HG03432 (cell line): ENCODE results near the gene NISCH.

Source experiments
- ATAC-seq: cut with Tn5 transposase; IDR thresholded peaks from one replicate; pipeline ENCODE4 v1.9.1; 2021; ENCODE audit warnings: mild to moderate bottlenecking, moderate library complexity; ENCODE audit not compliant: unreplicated experiment

NISCH gene

DNA sequence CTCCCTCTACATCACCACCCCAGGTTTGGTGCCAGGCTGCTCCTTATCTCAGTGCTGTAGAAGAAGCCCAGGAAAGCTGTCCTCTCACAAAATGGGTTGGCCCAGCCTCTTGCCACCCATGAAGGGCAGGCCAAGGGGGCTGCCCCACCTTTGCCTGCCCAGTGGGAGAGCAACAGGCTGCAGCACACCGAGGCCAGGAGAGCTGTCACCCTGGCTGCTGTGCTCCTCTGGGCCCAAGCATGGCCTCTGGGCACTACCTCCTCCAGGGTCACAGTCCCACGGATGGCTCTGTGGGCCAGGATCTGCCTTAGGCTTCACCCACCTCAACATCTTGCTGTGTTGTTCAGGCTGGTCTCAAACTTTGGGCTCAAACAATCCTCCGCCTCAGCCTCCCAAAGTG, 33.3 kb downstream of the NISCH start:
- no peak for ATAC-seq

DNA sequence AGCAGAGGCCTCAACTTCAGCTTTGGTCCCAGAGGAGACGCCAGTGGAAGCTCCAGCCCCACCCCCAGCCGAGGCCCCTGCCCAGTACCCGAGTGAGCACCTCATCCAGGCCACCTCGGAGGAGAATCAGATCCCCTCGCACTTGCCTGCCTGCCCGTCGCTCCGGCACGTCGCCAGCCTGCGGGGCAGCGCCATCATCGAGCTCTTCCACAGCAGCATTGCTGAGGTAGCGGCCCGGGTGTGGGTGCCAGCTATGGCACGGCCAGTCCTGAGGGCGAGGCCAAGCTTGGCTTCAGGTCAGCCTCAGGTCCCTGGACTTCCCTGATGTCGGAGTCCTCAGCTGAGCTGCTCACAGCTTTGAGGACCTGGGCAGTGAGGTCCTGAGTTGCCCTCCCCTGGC, 34.0 kb downstream of the NISCH start:
- no peak for ATAC-seq

- ATAC-seq: no peak
Observed at GRCh38 chr3:52490035-52490938, 34.9 kb downstream of the NISCH start.

DNA sequence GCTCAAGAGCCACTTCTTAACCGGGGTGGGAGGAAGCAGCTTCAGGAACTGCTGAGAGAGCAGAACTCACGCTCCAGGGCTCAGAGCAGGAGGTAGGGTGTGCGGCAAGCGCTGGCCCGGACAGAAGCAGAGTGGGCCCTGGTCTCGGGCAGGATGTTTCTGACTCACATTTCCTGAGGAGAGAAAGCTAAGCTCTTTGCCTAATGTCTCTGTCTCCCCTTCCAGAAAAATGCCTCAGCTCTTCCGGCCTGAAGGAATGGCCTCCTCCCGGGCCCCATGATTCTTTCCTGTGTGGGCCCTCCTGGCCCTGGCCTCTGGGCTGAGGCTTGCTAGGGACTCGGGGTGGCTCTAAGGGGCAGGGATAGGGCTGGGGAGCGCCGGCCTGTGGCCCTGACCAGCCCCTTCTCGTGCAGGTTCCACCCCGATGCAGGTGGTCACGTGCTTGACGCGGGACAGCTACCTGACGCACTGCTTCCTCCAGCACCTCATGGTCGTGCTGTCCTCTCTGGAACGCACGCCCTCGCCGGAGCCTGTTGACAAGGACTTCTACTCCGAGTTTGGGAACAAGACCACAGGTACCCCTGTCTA, 35.6 kb downstream of the NISCH start:
- ATAC-seq: no peak

- no peak for ATAC-seq
Observed at GRCh38 chr3:52492059-52492458, 36.7 kb downstream of the NISCH start.

DNA sequence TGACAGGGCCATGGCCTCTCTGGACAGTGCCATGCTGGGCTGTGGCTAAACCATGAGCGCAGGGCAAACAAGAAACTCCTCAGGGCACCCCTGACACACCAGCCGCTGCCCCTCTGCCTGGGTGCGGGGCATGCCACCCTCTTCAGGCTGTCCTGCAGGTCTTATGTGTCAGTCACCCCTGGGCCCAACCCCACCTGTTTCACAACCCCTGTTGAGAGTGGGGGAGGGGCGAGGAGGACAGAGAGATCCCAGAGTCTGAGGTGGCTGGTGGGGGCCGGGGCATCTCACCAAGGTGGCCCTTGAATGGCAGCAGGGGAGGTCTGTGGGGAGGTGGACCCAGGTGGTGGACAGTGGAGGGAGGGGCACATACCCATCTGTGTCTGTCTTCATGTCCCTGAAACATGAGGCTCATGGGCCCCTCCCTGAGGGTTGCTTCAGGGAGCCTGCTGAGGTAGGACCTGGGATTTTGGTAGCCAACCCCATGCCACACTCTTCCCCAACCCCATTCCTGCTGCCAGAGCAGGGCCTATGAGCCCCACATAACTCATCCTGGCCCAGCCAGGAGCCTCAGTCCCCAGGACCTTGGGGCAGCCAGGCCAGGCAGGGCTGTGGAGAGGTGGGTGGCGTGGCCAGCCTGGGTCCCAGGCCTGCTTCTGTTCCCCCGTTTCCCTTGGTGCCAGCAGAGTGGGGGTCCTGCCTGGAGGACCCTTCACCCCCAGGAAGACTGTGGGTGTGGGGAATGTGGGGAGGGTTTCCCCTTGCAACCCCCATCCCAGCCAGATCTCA, 38.0 kb downstream of the NISCH start:
- no peak for ATAC-seq

GRCh38 chr3:52494445-52494844, 39.0 kb downstream of the NISCH start:
- no peak for ATAC-seq

- ATAC-seq: no peak
Observed at GRCh38 chr3:52494886-52495495, 39.6 kb downstream of the NISCH start, which contains the start of gene STAB1. TSS of gene STAB1 (plus strand) at chr3:52495338. CDS start at chr3:52495414, 76 bp downstream.

GRCh38 chr3:52495777-52496602, 40.6 kb downstream of the NISCH start:
- ATAC-seq: no peak

- ATAC-seq: no peak
Observed at GRCh38 chr3:52498137-52499054, 43.0 kb downstream of the NISCH start.

GRCh38 chr3:52501046-52501445, 45.6 kb downstream of the NISCH start:
- no peak for ATAC-seq

DNA sequence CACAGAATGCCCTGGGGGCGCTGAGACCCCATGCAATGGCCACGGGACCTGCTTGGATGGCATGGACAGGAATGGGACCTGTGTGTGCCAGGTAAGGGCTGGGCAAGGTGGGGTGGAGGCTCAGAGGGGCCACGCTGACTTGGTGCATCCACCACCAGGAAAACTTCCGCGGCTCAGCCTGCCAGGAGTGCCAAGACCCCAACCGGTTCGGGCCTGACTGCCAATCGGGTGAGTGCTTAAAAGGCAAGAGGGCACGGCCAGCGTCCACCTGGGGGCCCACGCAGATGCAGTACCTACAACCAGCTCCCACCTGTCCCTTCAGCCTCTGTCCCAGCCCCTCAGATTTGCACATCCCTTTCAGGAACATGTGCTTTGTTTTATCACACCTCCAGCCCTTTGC, 46.6 kb downstream of the NISCH start:
- ATAC-seq: no peak

- ATAC-seq: no peak
Observed at GRCh38 chr3:52502808-52503350, 47.5 kb downstream of the NISCH start.

GRCh38 chr3:52503788-52504424, 48.5 kb downstream of the NISCH start:
- ATAC-seq: no peak

- no peak for ATAC-seq
Observed at GRCh38 chr3:52504977-52505376, 49.6 kb downstream of the NISCH start.

GRCh38 chr3:52506266-52506966, 51.0 kb downstream of the NISCH start:
- no peak for ATAC-seq

DNA sequence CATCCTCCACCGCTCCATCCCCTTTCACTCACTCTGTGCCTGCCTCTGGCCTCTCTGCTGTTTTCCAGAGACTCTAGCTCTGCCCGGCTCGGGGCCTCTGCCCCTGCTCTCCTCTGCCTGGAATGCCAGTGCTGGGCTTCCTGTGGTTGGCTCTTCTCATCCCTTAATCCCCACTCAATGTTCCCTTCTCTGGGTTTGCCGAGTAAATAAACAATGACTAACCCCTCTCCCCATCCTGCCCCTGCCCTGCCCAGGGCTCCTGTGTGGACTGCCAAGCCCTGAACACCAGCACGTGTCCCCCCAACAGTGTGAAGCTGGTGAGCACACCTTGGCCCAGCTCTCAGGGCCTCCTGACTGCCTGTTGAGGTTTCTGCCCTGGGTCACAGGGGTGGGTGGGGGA, 52.0 kb downstream of the NISCH start:
- no peak for ATAC-seq
